NCI-H2196 treated with DMSO at 0.1 percent for 48 hours (cell line): ENCODE measurements around the gene KNDC1.
"Not testable (repeated sequence)": the region's sequence is repeated elsewhere in the genome, so short reads cannot be mapped to it uniquely, and the experiment has no call there.

Experiments
- DNase-seq: peaks from one replicate; lab custom pipeline; 2025; ENCODE audit not compliant: unreplicated experiment; lab: John Stamatoyannopoulos, UW

Gene KNDC1

GRCh38 chr10:133139551-133140065, 20.4 kb upstream of the KNDC1 start:
- no peak for DNase-seq

DNA sequence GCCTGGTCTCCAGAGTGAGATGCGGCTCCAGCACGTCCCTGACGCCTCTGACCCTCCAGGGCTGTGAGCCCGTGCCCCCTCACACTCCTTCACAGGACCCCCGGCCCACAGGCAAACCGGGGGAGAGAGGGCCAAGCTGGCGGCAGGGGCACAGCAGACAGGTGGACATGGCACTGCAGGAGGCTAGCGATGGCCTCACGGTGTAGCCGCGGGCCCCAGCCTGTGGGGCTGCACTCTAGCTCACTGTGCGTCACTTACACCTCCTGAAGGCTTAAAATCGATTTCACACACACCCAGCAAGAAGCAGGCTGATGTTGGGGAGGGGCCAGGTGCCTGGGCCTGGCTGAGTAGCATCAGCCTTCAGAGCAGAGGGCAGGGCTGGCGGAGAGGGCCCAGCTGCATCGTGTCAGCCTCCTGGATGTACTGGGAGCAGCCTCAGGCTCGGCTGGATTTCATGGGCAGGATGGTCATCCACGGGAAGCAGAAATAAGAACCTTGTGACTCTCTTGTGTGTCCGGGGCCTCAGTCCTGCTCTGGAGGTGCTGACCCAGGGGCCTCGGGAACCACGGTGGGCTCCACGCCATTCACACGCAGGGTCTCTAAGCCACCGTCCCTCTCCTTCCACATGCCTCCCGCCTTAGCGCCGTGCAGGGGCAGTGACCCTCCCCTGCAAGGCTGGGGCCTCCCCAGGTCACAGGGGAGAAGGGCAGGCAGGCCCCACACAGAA, 19.4 kb upstream of the KNDC1 start:
- no peak for DNase-seq

DNA sequence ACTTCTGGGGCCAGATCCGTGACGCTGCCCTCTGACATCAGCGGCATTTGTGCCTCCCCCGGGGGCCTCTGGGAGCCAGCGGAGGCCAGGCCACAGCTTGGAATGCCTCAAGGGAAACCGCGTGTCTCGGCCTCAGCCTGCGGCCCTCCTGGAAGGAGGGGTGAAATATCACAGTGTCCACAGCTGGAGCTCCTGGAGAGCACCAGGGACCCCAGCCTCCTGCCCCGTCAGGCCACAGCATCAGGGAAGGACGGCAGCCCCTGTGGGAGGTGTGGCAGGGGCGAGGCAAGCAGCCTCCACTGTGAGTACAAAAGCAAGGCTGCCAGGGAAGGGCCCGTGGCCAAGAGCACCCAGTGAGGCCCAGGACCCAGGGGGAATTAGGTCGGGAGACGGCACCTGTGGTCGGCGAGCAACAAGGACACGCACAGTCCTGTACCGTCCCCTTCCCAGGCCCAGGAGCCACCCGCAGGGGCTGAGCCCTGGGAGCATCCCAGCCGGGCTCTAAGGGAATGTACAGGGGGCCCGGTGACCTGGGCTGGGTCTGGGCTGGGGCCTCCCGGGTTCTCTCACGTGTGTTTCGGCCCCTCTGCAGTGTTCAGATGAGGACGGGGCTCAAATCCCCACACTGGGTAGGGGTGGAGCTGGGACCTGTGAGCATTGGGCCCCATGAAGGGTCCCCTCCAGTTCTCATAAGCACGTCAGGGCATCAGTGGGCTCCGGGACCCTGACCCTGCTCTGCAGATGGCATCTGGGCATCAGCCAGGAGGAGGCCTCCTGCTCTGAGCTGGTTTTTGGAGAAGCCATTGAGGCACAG, 18.7 kb upstream of the KNDC1 start:
- no peak for DNase-seq

DNA sequence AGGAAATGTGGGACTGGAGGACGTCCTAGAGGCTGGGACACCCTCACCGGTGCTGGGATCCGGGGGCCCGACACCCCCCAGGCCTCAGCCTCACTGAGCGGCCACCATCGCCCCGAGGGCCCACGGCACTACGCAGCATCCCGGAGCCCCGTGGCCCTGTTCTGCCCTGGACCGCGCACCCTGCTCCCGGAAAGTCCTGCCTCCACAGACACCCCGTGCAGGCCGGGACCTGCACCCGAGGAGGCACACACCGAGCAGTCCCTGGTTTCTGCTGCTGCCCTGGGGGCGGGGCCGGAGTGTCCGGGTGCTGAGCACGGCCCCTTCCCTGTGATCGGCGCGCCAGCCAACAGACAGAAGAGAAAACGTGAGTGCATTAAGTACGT, 18.1 kb upstream of the KNDC1 start:
- DNase-seq, result no peak

DNA sequence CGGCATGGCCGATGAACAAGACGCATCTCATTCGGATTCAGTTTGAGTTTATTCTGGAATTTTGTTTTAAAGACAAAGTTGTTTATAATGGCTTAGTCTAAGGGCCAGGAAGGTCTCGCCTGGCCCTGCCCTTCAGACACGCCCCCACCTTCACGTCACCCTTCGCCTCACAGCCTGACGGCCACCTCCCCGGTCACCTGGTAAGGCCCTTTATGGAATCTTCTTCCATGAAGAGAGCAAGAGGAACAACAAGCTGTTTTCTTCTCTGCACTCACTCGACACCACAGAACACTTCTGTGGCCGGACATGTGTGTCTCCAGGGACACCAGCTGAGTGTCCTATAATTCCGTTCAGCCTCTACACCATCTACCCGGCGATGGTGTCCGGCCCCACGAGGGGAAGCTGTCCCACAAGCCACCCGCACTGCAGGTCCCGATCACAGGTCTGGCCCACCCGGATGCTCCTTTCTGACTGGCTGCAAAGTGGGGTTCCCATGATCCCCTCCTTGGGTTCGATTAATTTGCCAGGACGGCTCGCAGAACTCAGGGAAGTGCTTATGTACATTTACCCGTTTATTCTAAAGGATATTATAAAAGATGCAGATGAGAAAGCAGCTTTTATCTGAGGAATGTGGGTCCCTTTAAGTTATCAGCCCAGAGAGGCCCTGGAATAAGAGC, 17.4 kb upstream of the KNDC1 start:
- DNase-seq, result no peak

- no peak for DNase-seq
Measured at GRCh38 chr10:133143200-133143533, 16.9 kb upstream of the KNDC1 start.

DNA sequence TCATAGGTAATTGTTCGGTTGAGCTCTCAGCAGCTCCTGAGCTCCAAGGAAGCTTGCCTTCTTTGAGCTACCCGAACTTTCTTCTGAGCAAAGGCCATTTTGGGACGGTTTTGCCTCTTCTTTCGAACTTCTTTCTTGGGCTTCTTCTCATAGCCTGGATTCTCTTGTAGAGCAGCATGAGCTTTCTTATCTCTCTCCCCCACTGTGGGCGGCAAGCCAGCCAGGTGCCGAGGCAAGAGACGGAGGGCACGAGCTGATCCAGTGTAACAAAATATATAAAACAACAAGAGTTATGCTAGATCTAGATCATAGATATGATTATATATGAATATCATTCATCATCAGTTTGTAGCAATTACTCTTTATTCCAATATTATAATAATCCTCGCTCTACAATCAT, 16.5 kb upstream of the KNDC1 start:
- no peak for DNase-seq

GRCh38 chr10:133144771-133145170, 15.2 kb upstream of the KNDC1 start:
- no peak for DNase-seq

DNA sequence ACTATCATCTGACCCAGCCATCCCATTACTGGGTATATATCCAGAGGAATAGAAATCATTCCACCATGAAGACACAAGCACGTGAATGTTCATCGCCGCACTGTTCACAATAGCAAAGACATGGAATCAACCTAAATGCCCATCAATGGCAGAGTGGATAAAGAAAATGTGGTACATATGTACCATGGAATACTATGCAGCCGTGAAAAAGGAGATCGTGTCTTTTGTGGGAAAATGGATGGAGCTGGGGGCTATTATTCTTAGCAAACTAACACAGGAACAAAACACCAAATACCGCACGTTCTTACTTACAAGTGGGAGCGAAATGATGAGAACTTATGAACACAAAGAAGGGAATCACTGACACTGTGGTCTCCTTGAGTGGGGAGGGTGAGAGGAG, 9.8 kb upstream of the KNDC1 start:
- no peak for DNase-seq

- DNase-seq, result no peak
Measured at GRCh38 chr10:133150656-133151055, 9.4 kb upstream of the KNDC1 start.

DNA sequence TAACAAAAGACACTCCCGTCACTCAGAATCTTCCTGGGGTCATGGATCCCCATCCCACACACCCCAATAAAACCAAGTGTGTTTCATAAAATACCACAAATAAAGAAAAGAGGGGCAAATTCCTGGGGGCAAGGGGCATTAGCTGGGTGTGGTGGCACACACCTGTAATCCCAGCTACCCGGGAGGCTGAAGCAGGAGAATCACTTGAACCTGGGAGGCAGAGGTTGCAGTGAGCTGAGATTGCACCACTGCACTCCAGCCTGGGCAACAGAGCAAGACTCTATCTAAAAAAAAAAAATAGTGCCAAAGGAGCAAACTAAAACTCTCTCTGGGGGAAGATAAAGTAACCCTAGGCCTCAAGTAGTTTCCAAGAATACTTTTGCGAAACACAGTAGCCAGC, 8.9 kb upstream of the KNDC1 start:
- not testable (repeated sequence) for DNase-seq

- DNase-seq, result no peak
Measured at GRCh38 chr10:133151543-133151972, 8.5 kb upstream of the KNDC1 start.

GRCh38 chr10:133154411-133154810, 5.6 kb upstream of the KNDC1 start:
- no peak for DNase-seq

DNA sequence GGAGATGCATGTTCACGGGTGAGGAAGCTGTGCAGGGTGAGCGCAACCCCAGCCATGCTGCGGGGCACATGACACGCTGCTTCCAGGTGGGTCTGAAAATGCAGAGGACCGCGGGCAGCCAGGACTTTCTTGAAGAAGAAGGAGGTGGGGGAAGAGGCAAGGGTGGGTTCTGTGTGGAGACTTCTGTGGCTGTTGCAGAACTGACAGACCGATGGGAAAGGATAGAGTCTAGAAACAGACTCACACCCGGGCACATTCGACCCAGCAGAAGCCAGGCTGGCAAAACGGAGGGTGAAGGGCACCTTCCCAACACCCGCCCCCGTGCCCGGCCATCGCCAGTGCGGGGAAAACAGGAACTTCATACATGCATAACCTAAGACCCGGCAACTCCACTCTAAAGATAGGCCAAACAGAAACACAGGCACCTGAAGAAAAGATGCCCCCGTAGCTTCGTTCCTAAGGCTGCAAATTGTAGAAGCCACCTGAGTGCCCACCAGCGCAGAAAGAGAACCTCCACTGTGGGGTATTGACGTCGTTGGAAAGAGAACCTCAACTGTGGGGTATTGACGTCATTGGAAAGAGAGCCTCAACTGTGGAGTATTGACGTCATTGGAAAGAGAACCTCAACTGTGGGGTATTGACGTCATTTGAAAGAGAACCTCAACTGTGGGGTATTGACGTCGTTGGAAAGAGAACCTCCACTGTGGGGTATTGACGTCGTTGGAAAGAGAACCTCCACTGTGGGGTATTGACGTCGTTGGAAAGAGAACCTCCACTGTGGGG, 4.8 kb upstream of the KNDC1 start:
- no peak for DNase-seq

- DNase-seq, result no peak
Measured at GRCh38 chr10:133156674-133157579, 3.1 kb upstream of the KNDC1 start.

- no peak for DNase-seq
Measured at GRCh38 chr10:133157662-133158436, 2.2 kb upstream of the KNDC1 start.

- DNase-seq, result no peak
Measured at GRCh38 chr10:133158437-133158755, 1.6 kb upstream of the KNDC1 start.

- DNase-seq, result no peak
Measured at GRCh38 chr10:133158756-133159610, 1.0 kb upstream of the KNDC1 start.

DNA sequence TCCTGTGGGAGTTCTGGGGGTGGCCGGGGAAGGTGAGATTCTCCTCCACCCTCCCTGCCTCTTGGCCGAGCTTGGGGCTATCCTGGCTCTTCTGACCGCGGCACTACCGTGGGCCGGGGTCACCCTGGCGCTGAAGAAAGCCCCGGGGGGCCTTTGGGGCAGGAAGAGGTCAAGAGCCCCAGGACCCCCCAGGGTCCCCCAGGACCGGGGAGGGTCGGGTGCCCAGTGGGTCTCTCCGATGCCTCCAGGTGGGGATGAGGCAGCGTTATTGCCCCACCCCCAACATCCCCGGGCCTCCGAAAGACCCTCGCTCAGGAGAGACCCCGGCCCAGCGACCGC, 439 bp upstream of the KNDC1 start:
- no peak for DNase-seq
